Transverse colon (tissue), 4 donors: ENCODE results near the gene TTL.

Source experiments
- CTCF ChIP-seq, 5 experiments: fragments of 200-600 bp in 3 of 5; fragments of 450-650 bp in 2 of 5; sonication (generic) in 3 of 5; IDR thresholded peaks; 1 replicate in 2 of 5; 2 replicates in 3 of 5; pipeline ENCODE4 v1.5.1; 2016 to 2017; ENCODE audit warnings: antibody characterized with exemption in 5 of 5, inconsistent platforms in 3 of 5, mild to moderate bottlenecking in 2 of 5, moderate library complexity in 1 of 5
- POLR2A ChIP-seq: fragments of 450-650 bp; IDR thresholded peaks from one replicate; pipeline ENCODE4 v1.6.1; 2016; ENCODE audit warnings: antibody characterized with exemption, mild to moderate bottlenecking, moderate library complexity
- POLR2AphosphoS5 ChIP-seq, 3 donors: sonication (generic); formaldehyde crosslinking; IDR thresholded peaks; one replicate each; pipeline ENCODE4 v1.6.1; 2016; ENCODE audit warnings: antibody characterized with exemption in 3 of 3

GRCh38 chr2:112433480-112433879 is 48.5 kb upstream of the TTL start, which contains the start of gene RGPD8:
- peak; percentile 41 to 66 (median 47) for TF ChIP-seq CTCF (IDR thresholded peaks at IDR 0.05)
- TF ChIP-seq POLR2A = peak; percentile 36
- peak in 1 of 3 donors; percentile 18 for TF ChIP-seq POLR2AphosphoS5 (IDR thresholded peaks at IDR 0.05)
